Kidney (tissue), 14 donors: ENCODE measurements around the gene TMEM43. TPM values are rescaled to one million over a fixed set of nuclear protein-coding genes. Genes with fewer than 3 reads are reported as not detected.

Experiments
- DNase-seq, 5 donors: peaks; one replicate each; pipeline ENCODE4 v3.0.0-alpha.2; 2013 to 2020
- FAIRE-seq: peaks from 2 replicates; lab custom pipeline; 2012; peaks lifted over from hg19 to GRCh38; lab: Jason Lieb, UNC
- H3K27ac ChIP-seq, 2 donors: one replicate each; pipeline ENCODE4 v1.7.0; 2013; ENCODE audit warnings: low read depth in 2 of 2, low read length in 2 of 2, inconsistent platforms in 1 of 2
- H3K27me3 ChIP-seq: one replicate; pipeline ENCODE4 v1.7.1; 2013; ENCODE audit warnings: low read length, inconsistent platforms; ENCODE audit not compliant: control insufficient read depth, insufficient read depth
- H3K36me3 ChIP-seq, 3 donors: one replicate each; pipeline versions ENCODE4 v1.7.0 to v1.7.1; 2013; ENCODE audit warnings: low read length in 3 of 3, control low read depth in 1 of 3, inconsistent platforms in 1 of 3; ENCODE audit not compliant: insufficient read depth in 3 of 3, control insufficient read depth in 2 of 3
- H3K4me1 ChIP-seq, 3 donors: one replicate each; pipeline versions ENCODE4 v1.7.0 to v1.7.1; 2013; ENCODE audit warnings: low read length in 3 of 3, inconsistent platforms in 1 of 3, low read depth in 1 of 3; ENCODE audit not compliant: control insufficient read depth in 2 of 3, insufficient read depth in 2 of 3
- H3K4me3 ChIP-seq, 3 donors: one replicate each; pipeline versions ENCODE4 v1.7.0 to v1.8.1; 2013; ENCODE audit warnings: low read length in 3 of 3, control low read depth in 1 of 3, inconsistent platforms in 1 of 3
- H3K9ac ChIP-seq, 3 donors: one replicate each; pipeline versions ENCODE4 v1.7.0 to v1.7.1; 2013; ENCODE audit warnings: low read length in 3 of 3, control low read depth in 1 of 3, inconsistent platforms in 1 of 3
- H3K9me3 ChIP-seq, 3 donors: one replicate each; pipeline versions ENCODE4 v1.7.0 to v1.7.1; 2013; ENCODE audit warnings: low read length in 3 of 3, control low read depth in 1 of 3, inconsistent platforms in 1 of 3; ENCODE audit not compliant: control insufficient read depth in 2 of 3, insufficient read depth in 1 of 3
- CTCF ChIP-seq: IDR thresholded peaks from 3 replicates; pipeline ENCODE4 v1.5.1; 2012; ENCODE audit warnings: mild to moderate bottlenecking, moderate library complexity, borderline replicate concordance; ENCODE audit not compliant: insufficient read depth; ENCODE audit errors: extremely low read depth
- intact Hi-C: fragments of 100-400 bp; cut with DNase I; formaldehyde crosslinking; loops from one replicate; pipeline ENCODE4 v1.11.1; 2022
- polyA plus RNA-seq: library from polyadenylated mRNA; stranded (reverse); fragments of 350-450 nt; fragmentation: Illumina TruSeq; extraction: RNeasy Lipid Tissue Mini Kit (QIAGEN cat#74804); gene quantifications from one replicate; pipeline ENCODE4 v1.2.3, GENCODE V29; 2014; ENCODE audit warnings: low read depth, low replicate concordance; ENCODE audit not compliant: insufficient read depth
- total RNA-seq: library from RNA; stranded (reverse); fragmentation: NEBNext Ultra II Directional; extraction: Animal tissue kit (Norgen Biotek cat#: 25700); gene quantifications from one replicate; pipeline ENCODE4 v1.2.1, GENCODE V29; 2021
- donor health status: control.
- donor health status: control.
- donor health status: control.
- donor health status: control.
- donor health status: control.
- donor health status: DM: yes; HTN: yes; CAD: no.
- donor health status: Normal renal cell carcinoma (clear cell type).

Gene TMEM43
- total and polyA plus RNA-seq, 2 donors from 2014 or later, result 27.6 to 86.5 TPM

- FAIRE-seq, result no peak
- peaks cover 20 to 92% (median 77%) of the 10 kb centered on the region in 3 donors for H3K36me3 ChIP-seq
- intact Hi-C loops, result no loop called here
- no peak overlapping the region for H3K9ac ChIP-seq
- no peak overlapping the region for H3K4me3 ChIP-seq
- H3K9me3 ChIP-seq, result peaks cover 0 to under 1% (median 0%) of the 10 kb centered on the region in 3 donors
- no peaks in the 10 kb centered on the region for H3K4me1 ChIP-seq
- DNase-seq, result no peak
- no peak overlapping the region for H3K27ac ChIP-seq
- TF ChIP-seq CTCF, result no peak
- H3K27me3 ChIP-seq, result no peaks in the 10 kb centered on the region
These were observed 42.2 kb downstream of the TMEM43 start for GRCh38 chr3:14166877-14167603.

- DNase-seq (no peak), FAIRE-seq (no peak)
- H3K9me3 ChIP-seq, result no peaks in the 10 kb centered on the region
- H3K27ac ChIP-seq, result no peak overlapping the region
- no peaks in the 10 kb centered on the region for H3K27me3 ChIP-seq
- H3K9ac ChIP-seq, result no peak overlapping the region
- H3K4me1 ChIP-seq, result no peaks in the 10 kb centered on the region
- intact Hi-C loops, result no loop called here
- H3K36me3 ChIP-seq, result peaks cover 23 to 79% (median 73%) of the 10 kb centered on the region in 3 donors
- no peak for TF ChIP-seq CTCF
- H3K4me3 ChIP-seq, result no peak overlapping the region
These were observed 44.6 kb downstream of the TMEM43 start for GRCh38 chr3:14169435-14169834.

DNA sequence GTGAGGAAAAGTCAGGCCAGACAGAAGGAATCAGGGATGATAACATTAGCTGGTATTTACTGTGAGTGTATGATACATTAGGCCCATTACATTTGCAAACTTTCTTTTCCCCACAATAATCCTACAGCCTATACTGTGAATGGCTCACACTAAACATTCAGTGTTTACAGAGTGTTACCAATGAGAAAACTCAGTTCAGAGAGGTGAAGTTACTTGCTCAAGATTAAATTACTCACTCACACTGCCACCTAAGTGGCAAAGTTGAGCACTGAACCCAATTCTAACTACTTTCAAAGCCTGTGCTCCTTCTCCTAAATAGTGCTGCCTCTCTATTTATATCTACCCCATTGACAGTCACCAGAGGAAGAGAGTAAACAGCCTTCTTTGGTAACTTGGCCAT lies 45.0 kb downstream of the TMEM43 start:
- H3K36me3 ChIP-seq, result peaks cover 23 to 75% (median 70%) of the 10 kb centered on the region in 3 donors
- no peak for FAIRE-seq
- H3K9ac ChIP-seq, result no peak overlapping the region
- H3K9me3 ChIP-seq, result no peaks in the 10 kb centered on the region
- H3K27ac ChIP-seq, result no peak overlapping the region
- DNase-seq, result no peak
- intact Hi-C loops, result no loop called here
- no peaks in the 10 kb centered on the region for H3K27me3 ChIP-seq
- no peak overlapping the region for H3K4me3 ChIP-seq
- H3K4me1 ChIP-seq, result peaks cover 0 to 1% (median 0%) of the 10 kb centered on the region in 3 donors
- TF ChIP-seq CTCF, result no peak
